ENCODE measurements around the gene SCLT1. TPM values are rescaled to one million over a fixed set of nuclear protein-coding genes. Genes with fewer than 3 reads are reported as not detected.

Gene SCLT1
- total and polyA plus RNA-seq, 3 donors from 2014 or later: 5.9 to 25.3 (median 17.5) TPM

DNA sequence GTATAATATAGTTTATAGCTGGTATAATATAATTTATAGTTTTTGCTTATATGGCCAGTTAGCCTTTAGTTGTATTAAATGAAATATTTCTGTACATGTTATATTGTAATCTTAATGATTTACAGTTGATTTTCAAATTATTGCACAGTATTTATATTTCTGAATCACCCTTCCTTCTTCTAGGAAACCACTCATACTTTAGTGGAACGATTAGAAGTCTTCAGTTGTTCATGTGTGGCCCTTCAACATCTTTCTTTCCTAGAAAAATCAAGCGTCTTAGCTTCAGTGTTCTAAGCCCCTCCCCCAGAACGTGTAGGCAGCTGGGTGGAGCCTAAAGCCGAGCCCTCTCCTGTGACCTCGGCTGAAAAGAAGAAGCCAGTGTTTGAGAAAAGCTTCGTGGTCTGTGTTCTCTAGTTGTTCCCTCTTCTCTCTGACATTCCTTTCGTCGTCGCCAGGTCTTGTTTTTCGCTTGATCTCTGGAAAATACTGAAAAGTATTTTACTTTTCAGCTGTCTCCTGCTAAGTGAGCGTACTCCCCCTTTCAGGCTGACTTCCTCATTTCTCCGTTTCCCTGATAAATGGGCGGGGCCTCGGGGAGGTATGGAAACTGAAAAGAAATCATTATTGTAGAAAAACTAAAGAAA, 2.6 kb upstream of the SCLT1 start, which contains the start of gene C4orf33:
C4orf33 (plus strand) TSS at position 342 of the 644 bp plus-strand sequence. CDS start 6,459 bp downstream, outside the sequence.
- no peaks in the 10 kb centered on the region for H3K27me3 ChIP-seq
- peaks cover 10% of the 10 kb centered on the region for H3K4me1 ChIP-seq
- DNase-seq: peak; percentile 89
- H3K4me3 ChIP-seq: peak within 1 kb of the TSS; percentile 64
- WGBS, 2 donors: 11 to 15% methylated on average over 14 of the region's 14 CpGs
- TF ChIP-seq POLR2A (IDR thresholded peaks at IDR 0.05) (no peak), CTCF (IDR thresholded peaks at IDR 0.05) (no peak)
- H3K36me3 ChIP-seq (ENCODE audit: low read depth, missing control alignments): no peaks in the 10 kb centered on the region
- H3K9me3 ChIP-seq: no peaks in the 10 kb centered on the region
- intact Hi-C loops (cut with DNase I; ENCODE audit: low total_unique reads): no loop called here
- peak within 1 kb of the TSS; percentile 78 to 93 for H3K27ac ChIP-seq

- WGBS, 2 donors: 55 to 62% methylated on average over 3 of the region's 3 CpGs
- no peaks in the 10 kb centered on the region for H3K9me3 ChIP-seq
- intact Hi-C loops (cut with DNase I; ENCODE audit: low total_unique reads): no loop called here
- H3K36me3 ChIP-seq (ENCODE audit: low read depth, missing control alignments): no peaks in the 10 kb centered on the region
- peaks cover 10% of the 10 kb centered on the region for H3K4me1 ChIP-seq
- H3K27me3 ChIP-seq: no peaks in the 10 kb centered on the region
- peak overlapping the region; percentile 93 to 99 for H3K27ac ChIP-seq
- no peak for DNase-seq
- no peak overlapping the region for H3K4me3 ChIP-seq
- TF ChIP-seq POLR2A (IDR thresholded peaks at IDR 0.05) (no peak), CTCF (IDR thresholded peaks at IDR 0.05) (no peak)
Measured at GRCh38 chr4:129094347-129094746, 1.0 kb upstream of the SCLT1 start.

GRCh38 chr4:129092631-129093190, 628 bp downstream of the SCLT1 start:
- DNase-seq: no peak
- intact Hi-C loops (cut with DNase I; ENCODE audit: low total_unique reads): no loop called here
- peak overlapping the region; percentile 81 to 91 for H3K4me3 ChIP-seq
- H3K36me3 ChIP-seq (ENCODE audit: low read depth, missing control alignments): no peaks in the 10 kb centered on the region
- peak overlapping the region; percentile 93 to 99 for H3K27ac ChIP-seq
- no peaks in the 10 kb centered on the region for H3K27me3 ChIP-seq
- no peaks in the 10 kb centered on the region for H3K9me3 ChIP-seq
- 0% methylated on average over 11 of the region's 11 CpGs for WGBS, 2 donors
- H3K4me1 ChIP-seq: peaks cover 10% of the 10 kb centered on the region
- TF ChIP-seq POLR2A (IDR thresholded peaks at IDR 0.05) (no peak), CTCF (IDR thresholded peaks at IDR 0.05) (no peak)

GRCh38 chr4:129087516-129087915, 5.8 kb downstream of the SCLT1 start:
- Histone ChIP-seq H3K27me3 (no peaks in the 10 kb centered on the region), H3K27ac (no peak overlapping the region), H3K4me1 (peaks cover 9% of the 10 kb centered on the region), H3K36me3 (ENCODE audit: low read depth, missing control alignments) (no peaks in the 10 kb centered on the region), H3K9me3 (no peaks in the 10 kb centered on the region), H3K4me3 (no peak overlapping the region)
- TF ChIP-seq POLR2A (IDR thresholded peaks at IDR 0.05) (no peak), CTCF (IDR thresholded peaks at IDR 0.05) (no peak)
- 97 to 98% methylated on average over 2 of the region's 2 CpGs for WGBS, 2 donors
- intact Hi-C loops (cut with DNase I; ENCODE audit: low total_unique reads): no loop called here
- no peak for DNase-seq

Data from testis (tissue), 3 donors.